Activated T-cell treated with anti-CD3 and anti-CD28 coated beads for 48 hours (primary cell): ENCODE data around the gene STATH.
"Not testable (repeated sequence)": the region's sequence is repeated elsewhere in the genome, so short reads cannot be mapped to it uniquely, and the experiment has no call there.

Experiments used
- DNase-seq: peaks from one replicate; pipeline ENCODE4 v3.0.0-alpha.2; 2020; ENCODE audit warnings: low read depth

STATH gene

DNA sequence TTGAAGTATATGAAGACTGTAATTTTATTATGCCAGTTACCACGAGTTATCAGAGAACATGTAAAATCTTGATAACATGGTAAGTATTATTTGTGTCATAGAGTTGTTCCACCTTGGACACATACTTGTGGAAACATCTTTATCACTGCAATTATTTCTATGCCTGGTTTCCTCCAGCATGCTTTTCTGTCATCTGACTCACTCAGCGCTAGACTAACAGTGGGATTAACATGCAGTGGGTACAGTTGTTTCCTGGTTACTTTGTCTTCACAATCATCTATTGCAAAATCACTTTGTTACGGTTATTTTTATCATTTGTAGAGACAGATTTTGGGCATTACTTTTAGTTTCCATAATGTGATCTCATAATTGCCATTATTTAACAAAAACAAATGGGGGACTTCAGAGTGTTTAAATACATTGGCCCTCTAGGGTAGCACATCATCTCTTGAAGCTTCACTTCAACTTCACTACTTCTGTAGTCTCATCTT is at the start of gene STATH:
Gene STATH, plus strand, starts transcription at position 441 of the 491 bp plus-strand sequence. CDS start 2,472 bp downstream, outside the sequence.
- no peak for DNase-seq

- DNase-seq: no peak
Observed at GRCh38 chr4:69951602-69952001, 44.2 kb upstream of the STATH start.

DNA sequence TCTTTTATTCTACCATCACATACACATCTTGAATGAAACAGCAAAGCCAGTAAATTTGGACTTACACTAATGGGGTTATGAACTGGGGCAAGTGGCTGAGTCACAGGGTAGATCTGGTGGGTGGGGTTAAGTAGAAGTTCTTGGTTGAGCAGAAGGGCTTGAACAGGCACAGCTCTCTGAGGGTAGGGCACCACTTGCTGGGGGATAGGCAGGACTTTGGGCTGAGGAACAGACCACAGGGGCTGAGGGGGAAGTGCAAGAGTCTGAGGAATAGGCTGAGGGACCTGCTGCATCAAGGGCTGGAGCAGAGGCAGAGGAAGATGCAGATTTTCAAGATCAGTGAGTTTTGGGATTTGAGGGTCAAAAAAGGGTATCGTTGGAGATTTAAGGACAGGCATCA is 38.6 kb upstream of the STATH start:
- no peak for DNase-seq

DNA sequence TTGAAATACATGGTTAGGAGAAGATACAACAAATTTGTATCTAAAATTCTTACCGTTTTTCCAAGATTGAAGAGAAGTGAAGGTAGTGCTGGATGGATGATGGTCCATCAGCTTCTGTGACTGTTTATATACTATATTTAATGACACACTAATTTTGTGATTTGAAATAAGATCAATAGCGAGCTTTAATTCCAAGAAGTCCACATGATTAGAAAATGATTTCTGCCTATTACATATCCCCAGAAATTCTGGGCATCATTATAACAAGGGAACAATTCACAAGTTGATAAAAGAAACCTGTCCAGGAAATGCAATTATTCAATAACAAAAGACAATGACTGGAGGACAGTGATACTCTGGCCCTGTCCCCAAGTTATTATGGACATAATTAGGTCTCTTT is 30.1 kb upstream of the STATH start, which contains the start of gene CSN2:
Gene CSN2, minus strand, starts transcription at position 101 of the 400 bp plus-strand sequence. CDS start 4,733 bp downstream, outside the sequence.
- DNase-seq: no peak

DNA sequence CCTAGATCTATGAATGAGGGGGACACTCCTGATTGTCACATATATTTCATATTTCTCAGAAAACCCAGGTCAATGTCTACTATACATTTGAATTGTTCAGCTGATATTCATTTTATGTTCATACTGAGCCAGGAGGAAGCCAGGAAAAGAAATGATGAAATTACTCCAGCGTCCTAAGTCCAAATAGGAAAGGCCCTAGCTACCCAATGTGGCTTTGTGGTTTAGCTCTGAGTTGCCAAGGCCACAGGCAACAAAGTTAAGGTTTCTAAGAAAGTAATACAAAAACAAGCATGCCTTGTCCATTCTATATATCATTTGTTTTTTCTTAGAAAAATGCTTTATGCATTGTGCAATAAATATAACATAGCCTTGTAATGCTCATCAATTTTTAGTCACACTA is 25.7 kb upstream of the STATH start:
- DNase-seq: no peak

GRCh38 chr4:69974631-69975030 is 21.1 kb upstream of the STATH start:
- no peak for DNase-seq

- DNase-seq: no peak
Observed at GRCh38 chr4:69977582-69977981, 18.2 kb upstream of the STATH start.

DNA sequence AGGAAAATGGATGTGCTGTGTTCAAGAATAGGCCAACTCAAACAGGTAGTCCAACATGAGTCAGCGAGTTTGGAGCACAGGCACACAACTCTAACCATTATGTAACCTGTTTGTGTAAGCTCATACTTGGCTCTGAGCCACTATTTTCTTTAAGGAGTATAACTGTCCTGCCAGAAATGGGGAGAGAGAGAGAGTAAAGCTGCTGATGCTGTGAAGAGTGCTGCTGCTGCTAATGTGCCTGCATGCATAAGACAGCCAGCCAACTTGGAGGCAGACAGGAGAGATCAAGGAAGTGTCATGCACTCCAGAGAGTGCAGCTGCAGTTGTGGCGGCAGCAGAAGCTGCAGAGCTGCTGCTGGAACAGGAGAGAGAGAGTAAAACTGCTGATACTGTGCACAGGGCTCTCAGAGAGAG is 11.7 kb upstream of the STATH start:
- no peak for DNase-seq

DNA sequence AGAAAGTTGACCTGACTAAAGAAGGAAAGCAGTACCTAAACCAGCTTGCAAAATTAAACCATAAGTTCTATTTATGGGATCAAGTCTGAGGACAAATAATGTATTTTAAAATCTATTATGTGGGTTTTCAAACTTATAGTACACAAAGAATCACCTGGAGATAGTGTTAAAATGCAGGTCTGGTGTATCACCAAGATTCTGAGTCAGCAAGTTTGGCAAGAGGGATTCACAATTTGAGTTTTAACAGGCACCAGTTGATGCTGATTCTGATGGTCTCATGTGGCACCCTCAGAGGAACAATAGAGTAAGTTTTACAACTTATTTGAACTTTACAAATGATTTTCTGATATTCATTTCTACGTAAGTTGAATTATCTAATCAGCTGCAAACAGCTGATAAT is 9.1 kb upstream of the STATH start:
- no peak for DNase-seq

DNA sequence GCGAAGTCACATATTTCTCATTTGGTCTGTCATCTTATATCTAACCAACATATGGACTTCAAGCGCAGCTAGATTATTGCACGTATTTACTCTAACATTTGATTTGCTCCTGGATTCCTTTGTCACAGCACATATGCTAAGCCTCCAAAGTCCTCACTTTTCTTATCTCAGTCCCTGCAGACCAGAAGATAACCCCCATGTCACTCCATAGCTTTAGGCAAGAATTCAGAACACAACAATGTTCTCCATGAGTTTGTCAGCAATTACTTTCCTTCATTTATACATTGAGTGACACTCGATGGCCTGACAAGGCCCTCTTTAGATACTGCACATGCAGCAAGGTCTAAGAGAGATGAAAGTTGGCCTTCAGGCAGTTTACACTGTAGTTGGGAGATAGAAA is 4.8 kb upstream of the STATH start:
- no peak for DNase-seq

DNA sequence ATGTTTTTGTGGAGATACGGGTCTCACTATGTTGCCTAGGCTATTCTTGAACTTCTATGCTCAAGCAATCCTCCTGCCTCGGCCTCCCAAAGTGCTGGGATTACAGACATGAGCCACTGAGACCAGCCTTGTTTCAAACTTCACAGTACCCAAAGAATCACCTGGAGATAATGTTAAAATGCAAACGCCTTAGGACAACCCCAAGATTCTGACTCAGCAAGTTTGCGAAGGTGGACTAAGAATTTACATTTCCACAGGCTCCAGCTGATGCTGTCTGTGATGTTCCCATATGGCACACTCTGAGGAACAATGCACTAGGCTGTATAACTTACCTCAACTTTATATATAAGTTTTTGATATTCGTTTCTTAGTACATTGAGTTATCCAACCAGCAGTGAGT is 984 bp upstream of the STATH start:
- no peak for DNase-seq

GRCh38 chr4:69999420-69999819 is 3.7 kb downstream of the STATH start:
- no peak for DNase-seq

- no peak for DNase-seq
Observed at GRCh38 chr4:70000711-70001110, 4.9 kb downstream of the STATH start.

GRCh38 chr4:70002507-70002906 is 6.7 kb downstream of the STATH start:
- no peak for DNase-seq

GRCh38 chr4:70008771-70009170 is 13.0 kb downstream of the STATH start:
- no peak for DNase-seq

DNA sequence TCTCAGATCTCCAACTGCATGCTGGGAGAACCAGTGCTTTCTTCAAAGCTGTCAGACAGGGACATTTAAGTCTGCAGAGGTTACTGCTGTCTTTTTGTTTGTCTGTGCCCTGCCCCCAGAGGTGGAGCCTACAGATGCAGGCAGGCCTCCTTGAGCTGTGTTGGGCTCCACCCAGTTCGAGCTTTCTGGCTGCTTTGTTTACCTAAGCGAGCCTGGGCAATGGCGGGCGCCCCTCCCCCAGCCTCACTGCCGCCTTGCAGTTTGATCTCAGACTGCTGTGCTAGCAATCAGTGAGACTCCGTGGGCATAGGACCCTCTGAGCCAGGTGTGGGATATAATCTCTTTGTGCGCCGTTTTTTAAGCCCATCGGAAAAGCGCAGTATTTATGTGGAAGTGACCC is 23.2 kb downstream of the STATH start:
- DNase-seq: not testable (repeated sequence)

GRCh38 chr4:70023218-70023617 is 27.5 kb downstream of the STATH start:
- DNase-seq: no peak

DNA sequence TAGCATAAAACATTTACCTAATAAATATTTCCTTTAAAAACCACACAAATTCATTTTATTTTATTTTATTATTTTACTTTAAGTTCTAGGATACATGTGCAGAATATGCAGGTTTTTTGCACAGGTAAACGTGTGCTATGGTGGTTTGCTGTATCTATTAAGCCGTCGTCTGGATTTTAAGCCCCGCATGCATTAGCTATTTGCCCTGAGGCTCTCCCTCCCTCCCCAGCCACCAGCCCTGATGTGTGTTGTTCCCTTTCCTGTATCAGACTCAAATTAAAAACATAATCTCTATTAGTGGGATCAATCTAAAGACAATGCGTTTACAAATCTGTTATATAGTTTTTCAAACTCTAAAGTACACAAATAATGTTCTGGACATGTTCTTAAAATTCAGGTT is 31.2 kb downstream of the STATH start:
- no peak for DNase-seq

GRCh38 chr4:70028159-70028558 is 32.4 kb downstream of the STATH start, which contains the start of gene HTN3:
Gene HTN3, plus strand, starts transcription at chr4:70028459. Its CDS starts 2,282 bp downstream, at chr4:70030741.
- not testable (repeated sequence) for DNase-seq

DNA sequence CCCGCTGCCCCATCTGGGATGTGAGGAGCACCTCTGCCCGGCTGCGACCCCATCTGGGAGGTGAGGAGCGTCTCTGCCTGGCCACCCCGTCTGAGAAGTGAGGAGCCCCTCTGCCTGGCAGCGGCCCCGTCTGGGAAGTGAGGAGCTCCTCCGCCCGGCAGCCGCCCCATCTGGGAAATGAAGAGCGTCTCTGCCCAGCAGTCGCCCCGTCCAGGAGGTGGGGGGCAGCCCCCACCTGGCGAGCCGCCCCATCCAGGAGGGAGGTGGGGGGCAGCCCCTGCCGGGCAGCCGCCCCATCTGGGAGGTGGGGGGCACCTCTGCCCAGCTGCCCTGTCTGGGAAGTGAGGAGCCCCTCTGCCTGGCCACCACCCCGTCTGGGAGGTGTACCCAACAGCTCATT is 41.8 kb downstream of the STATH start:
- DNase-seq: not testable (repeated sequence)

- not testable (repeated sequence) for DNase-seq
Observed at GRCh38 chr4:70039928-70040327, 44.2 kb downstream of the STATH start.

DNA sequence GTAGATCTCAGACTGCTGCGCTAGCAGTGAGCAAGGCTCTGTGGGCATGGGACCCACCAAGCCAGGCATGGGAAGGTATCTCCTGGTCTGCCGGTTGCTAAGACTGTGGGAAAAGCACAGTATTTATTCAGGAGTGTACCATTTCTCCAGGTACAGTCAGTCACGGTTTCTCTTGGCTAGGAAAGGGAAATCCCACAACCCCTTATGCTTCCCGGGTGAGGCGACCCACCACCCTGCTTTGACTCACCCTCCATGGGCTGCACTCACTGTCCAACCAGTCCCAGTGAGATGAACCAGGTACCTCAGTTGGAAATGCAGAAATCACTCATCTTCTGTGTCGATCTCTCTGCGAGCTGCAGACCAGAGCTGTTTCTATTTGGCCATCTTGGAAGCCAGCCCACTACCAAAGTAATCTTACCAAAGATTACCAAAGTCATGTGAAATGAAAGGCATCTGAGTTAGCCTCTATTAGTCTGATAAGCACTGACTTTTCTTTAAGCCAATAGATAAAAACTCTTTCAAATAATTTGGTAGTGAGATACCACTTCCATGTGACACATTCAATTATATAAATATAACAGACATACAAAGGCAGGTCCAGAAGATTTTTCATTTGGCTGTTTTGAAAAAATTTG is 46.0 kb downstream of the STATH start:
- no peak for DNase-seq

DNA sequence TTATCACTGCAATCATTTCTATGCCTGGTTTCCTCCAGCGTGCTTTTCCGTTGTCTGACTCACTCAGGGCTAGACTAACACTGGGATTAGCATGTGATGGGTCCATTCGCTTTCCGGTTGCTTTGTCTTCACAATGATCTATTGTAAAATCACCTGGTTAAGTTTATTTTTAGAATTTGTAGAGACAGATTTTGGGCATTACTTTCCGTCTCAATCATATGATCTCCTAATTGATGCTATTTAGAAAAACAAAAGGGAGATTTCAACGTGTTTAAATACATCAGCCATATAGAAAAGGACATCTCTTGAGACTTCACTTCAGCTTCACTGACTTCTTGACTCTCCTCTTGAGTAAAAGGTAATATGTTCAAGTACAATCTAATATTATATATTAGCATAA is 54.4 kb downstream of the STATH start, which contains the start of gene HTN1:
Gene HTN1, plus strand, starts transcription at position 301 of the 400 bp plus-strand sequence. CDS start 2,639 bp downstream, outside the sequence.
- not testable (repeated sequence) for DNase-seq
